Measurements from ENCODE around the gene CNTRL.

The CNTRL gene

DNA sequence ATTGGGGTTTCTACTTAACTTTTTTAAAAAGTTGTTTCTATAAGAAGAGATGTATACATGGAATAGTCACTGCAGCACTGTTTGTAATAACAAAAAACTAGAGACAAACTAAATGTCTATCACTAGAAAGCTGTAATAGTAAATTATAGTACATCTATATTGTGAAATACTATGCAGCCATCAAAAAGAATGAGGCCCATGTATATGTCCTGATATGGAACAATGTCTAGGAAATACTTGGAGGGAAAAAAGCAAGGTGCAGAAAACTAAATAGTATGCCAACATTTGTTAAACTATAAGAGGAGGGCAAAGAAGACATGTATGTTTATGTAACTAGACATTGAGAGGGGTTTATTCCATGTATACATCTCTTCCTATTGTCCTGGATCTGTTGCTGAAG lies 129.9 kb downstream of the CNTRL start:
- no peak for DNase-seq

- DNase-seq, result no peak
These were observed 132.0 kb downstream of the CNTRL start for GRCh38 chr9:121206516-121207370.

DNA sequence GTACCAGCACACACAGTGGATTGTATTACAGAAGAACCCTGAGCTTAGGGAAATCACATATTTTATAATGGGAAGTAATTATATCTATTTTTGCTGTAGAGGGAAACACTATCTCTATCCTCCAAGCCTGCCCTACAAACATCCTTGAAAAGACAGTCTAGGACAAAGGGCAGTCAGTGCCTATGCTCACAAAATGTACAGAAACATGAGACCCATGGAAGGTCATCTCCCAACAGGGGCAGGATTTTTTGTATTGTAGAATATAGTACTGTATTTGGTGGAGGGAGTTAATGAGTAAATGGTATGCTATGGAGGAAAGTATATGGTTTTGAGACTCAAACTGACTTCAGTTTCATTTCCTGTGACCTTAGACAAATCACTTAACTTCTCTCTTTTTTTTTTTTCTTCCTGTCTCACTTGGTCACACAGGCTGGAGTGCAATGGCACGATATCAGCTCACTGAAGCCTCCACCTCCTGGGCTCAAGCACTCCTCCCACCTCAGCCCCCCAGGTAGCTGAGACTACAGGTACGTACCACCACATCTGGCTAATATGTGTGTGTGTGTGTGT lies 132.7 kb downstream of the CNTRL start:
- no peak for DNase-seq

DNA sequence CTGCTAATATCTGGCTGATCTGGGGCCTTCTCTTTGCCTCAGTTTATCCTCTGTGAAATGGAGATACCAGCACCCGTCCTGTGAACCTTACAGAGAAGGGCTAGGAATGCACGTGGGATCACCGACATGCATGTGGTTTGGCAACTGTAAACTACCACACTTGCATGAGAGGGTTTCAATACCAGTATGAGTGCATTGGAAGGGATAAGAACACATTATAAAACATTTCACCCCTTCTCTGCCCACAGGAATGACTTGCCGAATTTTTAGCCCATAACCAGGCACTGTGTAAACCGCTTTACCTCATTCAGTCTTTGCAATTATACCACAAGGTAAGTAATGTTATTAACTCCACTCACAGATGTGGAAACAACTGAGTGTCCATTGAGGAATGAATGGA lies 135.8 kb downstream of the CNTRL start:
- DNase-seq, result no peak

DNA sequence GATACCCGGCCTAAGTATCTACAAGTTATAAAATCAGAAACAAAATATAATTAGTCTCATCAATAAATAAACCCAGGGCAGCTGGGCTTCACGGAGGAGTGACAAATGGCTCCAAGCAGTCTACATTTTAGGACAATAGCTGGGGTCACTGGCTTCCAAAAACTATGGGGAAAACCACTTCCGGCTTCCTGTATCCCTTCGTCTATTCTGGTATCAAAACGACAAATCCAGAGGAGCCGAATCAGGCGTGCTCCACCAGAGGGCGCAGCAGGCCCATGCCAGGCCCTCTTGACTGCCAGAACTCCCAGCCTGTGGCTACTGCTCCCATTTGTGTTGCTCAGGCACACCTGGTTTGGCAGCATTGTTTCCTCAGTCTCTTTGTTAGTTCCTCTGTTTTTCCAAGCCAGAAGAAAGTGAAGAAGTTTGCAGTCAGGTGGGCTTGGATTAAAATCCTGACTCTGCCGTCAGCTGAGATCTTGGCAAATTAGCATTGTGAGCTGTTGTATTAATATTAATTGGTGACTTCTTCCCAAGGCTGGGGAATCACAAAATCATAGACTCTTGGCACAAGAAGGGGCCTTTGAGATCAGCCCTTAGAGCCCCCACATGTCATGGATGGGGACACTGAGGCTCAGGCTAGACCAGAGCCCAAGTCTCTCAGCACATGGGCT lies 138.5 kb downstream of the CNTRL start:
- peak; percentile 72 for DNase-seq

- DNase-seq, result no peak
These were observed 139.2 kb downstream of the CNTRL start for GRCh38 chr9:121214005-121214404.

- DNase-seq, result no peak
These were observed 141.6 kb downstream of the CNTRL start for GRCh38 chr9:121216271-121216805.

DNA sequence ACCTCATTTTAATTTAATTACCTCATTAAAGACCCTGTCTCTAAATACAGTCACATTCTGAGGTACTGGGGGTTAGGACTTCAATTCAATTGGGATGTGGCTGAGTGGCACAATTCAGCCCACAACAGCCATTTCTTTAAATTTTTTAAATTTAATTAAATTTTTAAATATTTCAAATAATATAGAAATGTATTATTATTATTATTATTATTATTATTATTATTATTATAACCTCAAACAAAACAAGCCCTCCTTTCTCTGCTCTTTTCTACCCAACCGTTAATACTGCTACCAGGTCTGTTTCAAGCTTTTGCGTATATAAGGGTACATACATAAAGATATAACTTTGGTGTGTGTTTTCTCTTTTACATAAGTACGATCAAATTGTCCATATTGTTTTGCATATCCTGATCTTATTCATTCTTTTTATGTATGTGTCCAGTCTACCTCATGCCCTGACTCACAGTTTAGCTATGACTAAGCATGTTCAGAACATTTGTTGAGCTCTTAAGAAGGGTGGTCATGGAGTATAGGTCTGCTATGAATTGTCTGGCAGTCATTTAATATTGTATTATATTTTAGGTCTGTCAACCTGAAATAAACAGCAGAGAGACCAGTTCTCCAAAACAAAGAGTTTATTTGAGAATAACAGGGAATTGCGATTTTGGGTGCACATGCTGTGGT lies 143.0 kb downstream of the CNTRL start:
- DNase-seq, result no peak

DNA sequence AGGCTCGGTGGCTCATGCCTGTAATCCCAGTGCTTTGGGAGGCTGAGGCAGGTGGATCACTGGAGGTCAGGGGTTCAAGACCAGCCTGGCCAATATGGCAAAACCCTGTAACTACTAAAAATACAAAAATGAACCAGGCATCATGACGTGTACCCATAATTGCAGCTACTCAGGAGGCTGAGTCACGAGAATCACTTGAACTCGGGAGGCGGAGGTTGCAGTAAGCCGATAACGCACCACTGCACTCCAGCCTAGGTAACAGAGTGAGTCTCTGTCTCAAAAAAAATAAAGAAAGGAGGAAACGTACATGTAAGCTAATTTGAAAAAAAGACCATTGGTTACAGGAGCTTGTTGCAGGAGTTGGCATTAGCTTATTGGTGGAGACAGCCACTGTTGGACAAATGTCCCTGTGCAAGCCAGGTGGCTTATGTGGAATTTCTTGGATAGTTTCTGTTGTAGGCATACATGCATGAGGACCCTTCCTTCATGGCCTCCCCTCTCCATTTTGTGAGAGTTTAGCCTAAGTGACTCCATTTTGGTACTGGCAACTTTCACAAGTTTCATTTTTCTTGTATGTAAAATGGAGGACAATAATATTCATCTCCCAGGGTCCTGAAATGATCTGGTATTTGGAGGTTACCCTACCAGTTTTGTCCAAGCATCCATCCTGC lies 143.7 kb downstream of the CNTRL start:
- DNase-seq, result no peak

- DNase-seq, result no peak
These were observed 144.8 kb downstream of the CNTRL start for GRCh38 chr9:121219530-121219929.

DNA sequence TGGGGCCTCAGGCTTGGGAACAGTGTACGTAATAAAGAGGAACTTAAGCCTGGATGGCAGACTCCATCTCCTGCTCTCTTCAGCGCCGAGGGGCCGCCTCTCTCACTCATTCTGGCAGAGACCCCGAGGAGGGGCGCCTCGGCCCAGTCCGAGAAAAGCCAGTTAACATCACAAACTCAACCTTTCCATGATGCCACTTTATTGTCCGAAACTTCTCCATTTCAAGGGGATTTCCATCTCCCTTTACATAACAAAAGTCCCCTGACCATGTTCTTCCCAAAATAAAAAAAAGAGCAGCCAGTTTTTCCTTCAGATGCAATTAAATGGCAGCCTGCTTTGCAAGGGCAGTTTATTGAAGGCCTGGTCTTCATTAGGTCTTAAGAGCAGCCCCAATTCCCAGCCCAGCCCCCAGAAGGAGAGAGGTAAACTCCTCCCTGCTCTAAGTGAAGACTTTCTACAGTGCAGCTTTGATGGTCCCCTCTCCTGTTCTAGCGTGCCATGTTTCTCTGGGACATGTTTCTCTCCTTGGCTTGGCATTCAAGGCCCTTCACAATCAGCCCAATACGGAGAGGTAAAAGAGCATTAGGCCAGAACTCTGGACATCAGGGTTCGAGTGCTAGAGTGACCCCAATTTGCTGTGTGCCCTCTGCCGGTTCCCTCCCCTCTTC lies 146.4 kb downstream of the CNTRL start:
- DNase-seq, result no peak

GRCh38 chr9:121221664-121222055 lies 146.9 kb downstream of the CNTRL start:
- DNase-seq, result no peak

DNA sequence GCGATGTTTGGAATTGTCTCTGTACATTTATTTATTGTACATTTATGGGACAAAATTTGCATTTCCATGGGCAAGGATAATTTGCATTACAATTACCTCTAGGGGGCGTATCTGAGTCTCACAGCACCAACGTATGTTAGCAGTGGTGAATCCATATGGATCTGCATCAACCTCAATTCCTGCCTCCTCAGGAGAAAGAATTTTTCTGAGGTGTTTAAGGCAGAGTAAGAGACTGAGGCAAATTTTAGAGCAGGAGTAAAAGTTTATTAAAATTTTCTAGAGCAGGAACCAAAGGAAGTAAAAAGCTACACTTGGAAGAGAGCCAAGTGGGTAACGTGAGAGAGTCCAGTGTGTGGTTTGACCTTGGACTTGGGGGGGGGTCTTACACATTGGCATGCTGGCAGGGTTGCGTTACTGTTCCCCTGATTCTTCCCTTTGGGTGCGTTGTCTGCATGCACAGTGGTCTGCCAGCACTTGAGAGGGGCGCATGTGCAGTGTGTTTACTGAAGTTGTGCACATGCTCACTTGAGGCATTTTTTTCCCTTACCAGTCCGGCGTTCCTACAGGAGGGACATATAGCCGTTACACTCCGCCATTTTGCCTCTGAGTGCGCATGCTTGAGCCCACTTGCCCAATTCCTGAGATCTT lies 147.9 kb downstream of the CNTRL start:
- peak; percentile 27 for DNase-seq

DNA sequence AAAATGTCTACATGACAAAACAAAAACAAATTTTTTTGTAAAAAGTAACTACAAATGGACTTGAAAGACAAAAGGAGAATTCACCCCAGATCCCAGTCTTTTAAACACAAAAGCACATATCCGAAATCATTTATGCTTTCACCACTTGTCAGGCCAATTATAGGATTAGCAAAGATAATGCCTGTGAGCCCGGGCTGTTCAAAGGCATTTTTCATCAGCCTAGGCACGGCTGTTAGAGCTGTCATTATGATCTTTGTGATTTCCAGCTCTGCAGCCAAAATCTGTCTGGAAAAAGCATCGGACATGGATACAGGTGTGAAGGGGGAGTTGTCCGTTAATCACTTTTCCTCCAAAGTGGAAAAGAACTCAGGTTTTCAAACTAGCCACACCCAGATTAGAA lies 150.5 kb downstream of the CNTRL start:
- DNase-seq, result peak; percentile 37

DNA sequence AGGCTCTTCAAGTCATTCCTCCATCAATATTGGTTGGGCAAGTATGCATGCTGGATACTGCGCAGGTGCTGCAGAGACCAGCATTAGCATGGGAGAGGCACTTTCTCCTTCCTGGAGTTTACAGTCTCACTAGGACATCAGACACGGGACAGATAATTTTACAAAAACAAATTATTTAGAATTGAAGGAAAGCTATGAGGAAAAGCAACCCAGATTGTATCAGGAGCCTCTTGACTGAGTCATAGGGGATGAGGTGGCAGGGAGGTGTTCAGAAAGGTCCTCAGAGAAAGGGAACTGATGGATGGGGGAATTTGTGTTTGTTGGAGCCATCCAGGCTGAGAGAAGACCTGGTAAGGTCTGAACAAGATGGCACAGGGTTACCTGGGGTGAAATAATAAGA lies 151.4 kb downstream of the CNTRL start:
- DNase-seq, result no peak
